ENCODE data around the gene C10orf67. TPM values are rescaled to one million over a fixed set of nuclear protein-coding genes. Genes with fewer than 3 reads are reported as not detected.

Gene C10orf67
- total and polyA plus RNA-seq, 4 experiments from 2014 or later: 0.16 to 0.31 TPM; not detected in 2

DNA sequence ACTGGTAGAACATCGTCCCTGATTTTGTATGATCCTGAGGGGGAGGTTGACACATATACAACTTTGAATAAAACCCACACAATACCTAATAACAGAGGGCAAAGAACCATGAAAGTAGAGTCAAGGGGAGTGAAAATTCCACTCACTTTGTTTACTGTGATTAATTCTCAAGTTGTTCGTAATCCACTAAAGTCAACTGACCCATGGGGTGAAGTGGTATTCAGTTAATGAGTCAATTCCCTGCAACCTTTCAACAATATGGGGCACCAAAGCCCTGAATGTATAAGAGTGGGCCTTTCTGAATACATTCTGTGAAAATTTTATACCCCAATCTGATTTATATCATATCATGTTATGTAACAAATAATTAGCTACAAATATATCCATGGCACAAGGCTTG, 39.0 kb upstream of the C10orf67 start:
- DNase-seq: no peak
- intact Hi-C loops (cut with micrococcal nuclease): no loop called here
- Mint-ChIP-seq H3K4me3 (no peak overlapping the region), H3K9me3 (no peaks in the 10 kb centered on the region), H3K4me1 (no peaks in the 10 kb centered on the region), H3K36me3 (no peaks in the 10 kb centered on the region), H3K27ac (no peak overlapping the region), H3K27me3 (no peaks in the 10 kb centered on the region)
- H3K4me3 ChIP-seq (ENCODE audit: low read length in 2 of 2): no peak overlapping the region
- no peaks in the 10 kb centered on the region for H3K27me3 ChIP-seq (ENCODE audit: insufficient read depth, low read length)
- ChIA-PET POLR2A (ENCODE audit: partially characterized antibody) (no interaction called here), CTCF (ENCODE audit: partially characterized antibody) (no interaction called here)
- no peaks in the 10 kb centered on the region for H3K9me3 ChIP-seq (ENCODE audit: control insufficient read depth in 1 of 2, low read length in 2 of 2)
- H3K36me3 ChIP-seq (ENCODE audit: insufficient read depth, low read length): no peaks in the 10 kb centered on the region
- no peaks in the 10 kb centered on the region for H3K4me1 ChIP-seq (ENCODE audit: insufficient read depth, low read length)
- no peak overlapping the region for H3K27ac ChIP-seq (ENCODE audit: low read depth, low read length)

DNA sequence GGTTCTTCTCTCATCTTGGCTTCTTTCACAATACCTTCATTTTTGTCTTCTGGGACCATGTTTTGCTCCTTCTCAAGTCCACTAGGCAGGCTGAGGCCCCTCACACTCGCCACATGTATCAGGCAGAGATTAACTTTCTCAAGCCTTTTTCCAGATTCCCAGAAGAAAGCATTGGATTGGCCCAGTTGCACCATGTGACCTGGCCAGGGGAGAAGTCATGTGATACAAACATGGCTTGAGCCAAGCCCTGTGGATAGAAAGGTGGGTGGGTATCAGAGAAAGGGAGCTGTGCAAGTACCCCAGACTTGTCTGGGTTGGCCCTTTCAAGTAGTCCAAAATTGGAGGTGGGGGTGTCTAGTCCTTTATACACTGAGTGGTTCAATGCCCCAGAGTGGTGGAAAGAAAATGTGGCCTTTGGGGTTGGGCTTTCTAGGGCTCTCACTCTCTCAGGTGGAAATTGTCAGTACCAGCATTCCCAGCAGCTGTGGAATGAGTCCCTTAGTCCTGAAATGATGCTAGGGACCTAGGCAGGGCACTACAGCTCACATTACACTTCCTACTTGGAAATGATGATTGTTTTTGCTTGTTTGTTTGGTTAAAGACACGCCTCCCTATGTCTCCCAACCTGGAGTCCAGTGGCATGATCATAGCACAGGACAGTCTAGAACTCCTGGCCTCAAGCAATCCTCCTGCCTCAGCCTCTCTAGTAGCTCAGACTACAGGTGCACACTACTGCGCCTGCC, 36.9 kb upstream of the C10orf67 start:
- Mint-ChIP-seq H3K36me3 (no peaks in the 10 kb centered on the region), H3K4me3 (no peak overlapping the region), H3K27ac (no peak overlapping the region), H3K4me1 (no peaks in the 10 kb centered on the region), H3K9me3 (no peaks in the 10 kb centered on the region), H3K27me3 (no peaks in the 10 kb centered on the region)
- H3K4me3 ChIP-seq (ENCODE audit: low read length in 2 of 2): no peak overlapping the region
- H3K9me3 ChIP-seq (ENCODE audit: control insufficient read depth in 1 of 2, low read length in 2 of 2): no peaks in the 10 kb centered on the region
- H3K27ac ChIP-seq (ENCODE audit: low read depth, low read length): no peak overlapping the region
- intact Hi-C loops (cut with micrococcal nuclease): no loop called here
- CTCF ChIA-PET (ENCODE audit: partially characterized antibody): no interaction called here
- no peaks in the 10 kb centered on the region for H3K36me3 ChIP-seq (ENCODE audit: insufficient read depth, low read length)
- H3K27me3 ChIP-seq (ENCODE audit: insufficient read depth, low read length): no peaks in the 10 kb centered on the region
- DNase-seq: no peak
- POLR2A ChIA-PET (ENCODE audit: partially characterized antibody): interaction anchor here (1.3 kb wide), 1 partner anchor 11 kb away, joined by 4 read pairs; no protein-coding TSS in a partner anchor
- no peaks in the 10 kb centered on the region for H3K4me1 ChIP-seq (ENCODE audit: insufficient read depth, low read length)

DNA sequence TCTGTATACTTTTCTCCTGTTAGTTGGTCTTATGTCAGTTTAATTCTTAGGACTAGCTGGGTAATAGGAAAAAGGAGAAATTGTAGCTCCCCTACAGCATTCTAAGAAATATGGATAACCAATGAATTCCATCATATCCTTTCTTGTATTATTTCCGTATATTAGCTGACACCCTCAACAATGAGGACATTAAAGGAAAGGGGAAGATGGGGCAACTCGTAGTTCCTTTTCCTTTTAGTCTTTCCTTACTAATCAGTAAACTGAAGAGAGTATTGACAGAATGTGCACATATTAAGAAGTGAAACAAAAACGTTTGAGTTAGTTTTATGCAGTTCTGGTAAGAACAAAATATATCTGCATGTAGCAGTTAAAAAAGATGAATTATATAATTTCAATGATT, 35.1 kb upstream of the C10orf67 start:
- Histone ChIP-seq H3K4me1 (ENCODE audit: insufficient read depth, low read length) (no peaks in the 10 kb centered on the region), H3K27me3 (ENCODE audit: insufficient read depth, low read length) (no peaks in the 10 kb centered on the region), H3K4me3 (ENCODE audit: low read length in 2 of 2) (no peak overlapping the region), H3K9me3 (ENCODE audit: control insufficient read depth in 1 of 2, low read length in 2 of 2) (no peaks in the 10 kb centered on the region), H3K36me3 (ENCODE audit: insufficient read depth, low read length) (no peaks in the 10 kb centered on the region), H3K27ac (ENCODE audit: low read depth, low read length) (no peak overlapping the region)
- Mint-ChIP-seq H3K4me3 (no peak overlapping the region), H3K36me3 (no peaks in the 10 kb centered on the region), H3K9me3 (no peaks in the 10 kb centered on the region), H3K4me1 (no peaks in the 10 kb centered on the region), H3K27ac (no peak overlapping the region), H3K27me3 (no peaks in the 10 kb centered on the region)
- ChIA-PET POLR2A (ENCODE audit: partially characterized antibody) (no interaction called here), CTCF (ENCODE audit: partially characterized antibody) (no interaction called here)
- no peak for DNase-seq
- intact Hi-C loops (cut with micrococcal nuclease): no loop called here

DNA sequence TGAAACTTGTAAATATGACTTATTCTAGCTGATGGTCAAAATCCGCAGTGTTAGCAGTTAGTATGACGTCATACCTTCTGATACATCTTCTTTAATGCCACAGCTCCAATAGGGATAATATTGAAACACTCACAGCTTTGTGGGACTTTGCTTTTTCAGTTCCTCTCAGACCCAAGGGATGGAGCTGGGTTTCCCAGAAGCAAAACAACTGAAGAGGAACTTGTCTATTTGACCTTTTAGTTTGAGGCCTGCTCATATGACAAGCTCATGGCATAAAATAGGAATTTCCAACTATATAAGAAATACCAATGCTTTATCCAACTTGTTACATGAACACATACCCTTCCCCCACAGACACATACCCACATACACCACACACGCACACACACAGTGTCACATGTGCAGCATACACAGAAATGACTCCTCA, 31.6 kb upstream of the C10orf67 start:
- Histone ChIP-seq H3K27ac (ENCODE audit: low read depth, low read length) (no peak overlapping the region), H3K4me1 (ENCODE audit: insufficient read depth, low read length) (no peaks in the 10 kb centered on the region), H3K9me3 (ENCODE audit: control insufficient read depth in 1 of 2, low read length in 2 of 2) (no peaks in the 10 kb centered on the region), H3K4me3 (ENCODE audit: low read length in 2 of 2) (no peak overlapping the region), H3K36me3 (ENCODE audit: insufficient read depth, low read length) (no peaks in the 10 kb centered on the region), H3K27me3 (ENCODE audit: insufficient read depth, low read length) (no peaks in the 10 kb centered on the region)
- ChIA-PET CTCF (ENCODE audit: partially characterized antibody) (interaction anchor here (1.1 to 1.3 kb wide), 3 partner anchors 8 to 61 kb away, joined by 3 to 4 read pairs (median 3); no protein-coding TSS in a partner anchor), POLR2A (ENCODE audit: partially characterized antibody) (interaction anchor here (0.6 kb wide), 1 partner anchor 8 kb away, joined by 3 read pairs; no protein-coding TSS in a partner anchor)
- no peak overlapping the region for H3K4me3 Mint-ChIP-seq
- H3K27me3 Mint-ChIP-seq: no peaks in the 10 kb centered on the region
- DNase-seq: no peak
- no peak overlapping the region for H3K27ac Mint-ChIP-seq
- peaks cover 0 to 2% (median 0%) of the 10 kb centered on the region in 4 donors for H3K4me1 Mint-ChIP-seq
- intact Hi-C loops (cut with micrococcal nuclease): no loop called here
- H3K36me3 Mint-ChIP-seq: no peaks in the 10 kb centered on the region
- peaks cover 0 to 2% (median 0%) of the 10 kb centered on the region in 8 donors for H3K9me3 Mint-ChIP-seq

DNA sequence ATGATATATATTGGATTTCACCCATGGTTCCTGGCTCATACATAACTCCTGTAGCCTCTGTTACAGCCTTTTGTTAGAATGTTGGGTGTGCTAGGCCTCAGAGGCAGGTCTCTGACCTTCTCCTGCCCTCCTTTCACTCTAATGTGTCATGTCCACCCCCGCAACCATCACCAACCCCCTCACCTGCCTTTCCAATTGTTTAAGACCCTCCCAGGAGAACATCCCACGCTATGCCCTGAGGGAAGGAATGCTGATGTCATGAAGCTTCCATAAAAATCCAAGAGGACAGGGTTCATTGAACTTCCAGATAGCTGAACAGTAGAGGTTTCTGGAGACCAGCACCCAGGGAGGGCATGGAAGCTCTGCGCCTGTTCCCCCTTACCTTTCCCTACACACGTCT, 30.8 kb upstream of the C10orf67 start:
- no peaks in the 10 kb centered on the region for H3K27me3 Mint-ChIP-seq
- no peak overlapping the region for H3K4me3 ChIP-seq (ENCODE audit: low read length in 2 of 2)
- no peaks in the 10 kb centered on the region for H3K36me3 ChIP-seq (ENCODE audit: insufficient read depth, low read length)
- peaks cover 2 to 3% (median 3%) of the 10 kb centered on the region in 4 donors for H3K4me1 Mint-ChIP-seq
- no peaks in the 10 kb centered on the region for H3K27me3 ChIP-seq (ENCODE audit: insufficient read depth, low read length)
- POLR2A ChIA-PET (ENCODE audit: partially characterized antibody): no interaction called here
- H3K4me3 Mint-ChIP-seq: no peak overlapping the region
- peaks cover 3% of the 10 kb centered on the region for H3K4me1 ChIP-seq (ENCODE audit: insufficient read depth, low read length)
- H3K36me3 Mint-ChIP-seq: no peaks in the 10 kb centered on the region
- intact Hi-C loops (cut with micrococcal nuclease): no loop called here
- no peaks in the 10 kb centered on the region for H3K9me3 ChIP-seq (ENCODE audit: control insufficient read depth in 1 of 2, low read length in 2 of 2)
- H3K27ac Mint-ChIP-seq: no peak overlapping the region
- CTCF ChIA-PET (ENCODE audit: partially characterized antibody): no interaction called here
- H3K27ac ChIP-seq (ENCODE audit: low read depth, low read length): no peak overlapping the region
- peaks cover 0 to 2% (median 0%) of the 10 kb centered on the region in 8 donors for H3K9me3 Mint-ChIP-seq
- DNase-seq: no peak

DNA sequence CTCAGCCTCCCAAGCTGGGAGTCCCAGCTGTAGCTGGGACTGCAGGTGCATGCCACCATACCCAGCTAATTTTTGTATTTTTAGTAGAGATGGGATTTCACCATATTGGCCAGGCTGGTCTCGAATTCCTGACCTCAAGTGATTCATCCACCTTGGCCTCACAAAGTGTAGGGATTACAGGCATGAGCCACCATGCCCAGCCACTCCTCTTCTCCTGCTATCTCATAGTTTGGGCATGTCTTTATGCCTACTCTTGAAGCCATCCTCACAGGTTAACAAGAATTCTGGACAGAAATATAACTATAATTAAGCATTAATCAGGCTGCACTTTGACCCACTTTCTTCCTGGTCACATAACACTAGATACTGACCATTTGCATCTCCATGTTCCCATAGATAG, 28.6 kb upstream of the C10orf67 start:
- H3K36me3 Mint-ChIP-seq: no peaks in the 10 kb centered on the region
- CTCF ChIA-PET (ENCODE audit: partially characterized antibody): no interaction called here
- H3K4me1 ChIP-seq (ENCODE audit: insufficient read depth, low read length): peaks cover 25% of the 10 kb centered on the region
- H3K9me3 ChIP-seq (ENCODE audit: control insufficient read depth in 1 of 2, low read length in 2 of 2): no peaks in the 10 kb centered on the region
- H3K27ac ChIP-seq (ENCODE audit: low read depth, low read length): no peak overlapping the region
- POLR2A ChIA-PET (ENCODE audit: partially characterized antibody): no interaction called here
- DNase-seq: no peak
- intact Hi-C loops (cut with micrococcal nuclease): no loop called here
- H3K27me3 ChIP-seq (ENCODE audit: insufficient read depth, low read length): no peaks in the 10 kb centered on the region
- no peak overlapping the region for H3K27ac Mint-ChIP-seq
- H3K27me3 Mint-ChIP-seq: no peaks in the 10 kb centered on the region
- H3K36me3 ChIP-seq (ENCODE audit: insufficient read depth, low read length): no peaks in the 10 kb centered on the region
- no peak overlapping the region for H3K4me3 ChIP-seq (ENCODE audit: low read length in 2 of 2)
- H3K9me3 Mint-ChIP-seq: peaks cover 0 to 2% (median 0%) of the 10 kb centered on the region in 8 donors
- H3K4me1 Mint-ChIP-seq: peaks cover 21 to 24% (median 22%) of the 10 kb centered on the region in 4 donors
- H3K4me3 Mint-ChIP-seq: no peak overlapping the region

DNA sequence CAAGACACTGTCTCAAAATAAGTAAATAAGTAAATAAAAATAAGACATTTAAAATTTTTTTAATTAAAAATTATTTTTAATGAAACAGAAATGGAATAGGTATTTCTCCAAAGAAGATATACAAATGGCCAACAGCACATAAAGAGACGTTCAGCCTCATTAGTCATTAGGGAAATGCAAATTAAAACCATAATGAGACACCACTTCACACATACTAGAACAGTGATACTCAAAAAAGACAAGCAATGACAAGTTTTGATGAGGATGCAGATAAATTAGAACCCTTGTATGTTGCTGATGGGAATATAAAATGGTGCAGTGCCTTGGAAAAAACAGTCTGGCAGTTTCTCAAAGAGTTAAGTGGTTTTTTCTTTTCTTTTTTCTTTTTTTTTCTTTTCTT, 26.5 kb upstream of the C10orf67 start:
- no peak overlapping the region for H3K27ac Mint-ChIP-seq
- peaks cover 0 to 2% (median 0%) of the 10 kb centered on the region in 8 donors for H3K9me3 Mint-ChIP-seq

More for the DNA sequence above, 26.5 kb upstream of the C10orf67 start:
- DNase-seq: no peak
- Mint-ChIP-seq H3K4me3 (no peak overlapping the region), H3K36me3 (no peaks in the 10 kb centered on the region), H3K4me1 (peaks cover 28 to 37% (median 30%) of the 10 kb centered on the region in 4 donors), H3K27me3 (no peaks in the 10 kb centered on the region)
- Histone ChIP-seq H3K4me1 (ENCODE audit: insufficient read depth, low read length) (peaks cover 43% of the 10 kb centered on the region), H3K27ac (ENCODE audit: low read depth, low read length) (no peak overlapping the region), H3K36me3 (ENCODE audit: insufficient read depth, low read length) (no peaks in the 10 kb centered on the region), H3K4me3 (ENCODE audit: low read length in 2 of 2) (no peak overlapping the region), H3K9me3 (ENCODE audit: control insufficient read depth in 1 of 2, low read length in 2 of 2) (no peaks in the 10 kb centered on the region), H3K27me3 (ENCODE audit: insufficient read depth, low read length) (no peaks in the 10 kb centered on the region)
- ChIA-PET POLR2A (ENCODE audit: partially characterized antibody) (no interaction called here), CTCF (ENCODE audit: partially characterized antibody) (no interaction called here)
- intact Hi-C loops (cut with micrococcal nuclease): no loop called here
